Measurements from ENCODE around the gene ANKRD44.
"Not testable (repeated sequence)": the region's sequence is repeated elsewhere in the genome, so short reads cannot be mapped to it uniquely, and the experiment has no call there.

The ANKRD44 gene

DNA sequence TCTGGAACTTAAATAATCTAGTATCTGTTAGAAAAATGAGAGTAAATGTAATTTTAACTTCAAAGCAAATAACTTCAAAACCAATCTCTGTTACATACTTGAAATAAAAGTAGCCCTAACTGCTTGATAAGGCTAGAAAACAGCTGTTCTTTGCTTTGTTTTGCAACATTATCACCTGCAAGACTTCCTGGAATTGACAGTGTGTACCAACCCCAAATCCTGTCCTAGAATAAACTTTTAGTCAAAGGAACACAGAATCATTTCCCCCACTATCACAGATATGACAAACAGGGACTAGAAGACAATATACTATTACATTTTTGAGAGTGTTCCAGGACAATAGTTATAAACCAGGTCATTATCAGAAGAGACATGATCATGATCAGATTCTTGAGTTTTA is 278.8 kb downstream of the ANKRD44 start:
- H3K4me1 ChIP-seq (ENCODE audit: control insufficient read depth, insufficient read depth, low read length) = no peaks in the 10 kb centered on the region
- H3K4me3 ChIP-seq (ENCODE audit: low read length) = no peak overlapping the region
- no peaks in the 10 kb centered on the region for H3K36me3 ChIP-seq (ENCODE audit: control insufficient read depth, insufficient read depth, low read length, severe bottlenecking)
- H3K27me3 ChIP-seq (replicated peaks; ENCODE audit: control insufficient read depth, insufficient read depth, low read length) = no peaks in the 10 kb centered on the region
- DNase-seq (ENCODE audit: low read depth) = no peak
- H3K9me3 ChIP-seq (ENCODE audit: control insufficient read depth, low read length) = peaks cover 21% of the 10 kb centered on the region
- H3K9ac ChIP-seq (ENCODE audit: low read length) = no peak overlapping the region

DNA sequence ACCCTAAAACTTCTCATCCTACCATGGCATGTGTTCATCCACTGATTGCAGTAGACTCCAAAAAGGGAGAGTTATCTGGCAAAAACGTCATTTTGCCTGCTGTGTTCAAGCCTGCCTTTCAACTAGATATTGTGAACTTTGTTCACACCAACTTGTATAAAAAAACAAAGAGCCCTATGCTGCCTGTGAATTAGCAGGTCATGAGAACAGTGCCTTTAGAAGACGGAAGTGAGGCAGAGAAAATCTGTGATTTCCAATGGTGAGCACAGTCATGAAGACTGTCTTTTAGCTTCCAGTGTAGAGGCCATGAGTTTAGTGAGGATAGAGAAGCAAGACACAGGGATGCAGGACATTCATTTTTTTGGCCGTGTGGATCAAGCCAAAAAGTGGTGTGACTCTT is 280.5 kb downstream of the ANKRD44 start:
- no peaks in the 10 kb centered on the region for H3K4me1 ChIP-seq (ENCODE audit: control insufficient read depth, insufficient read depth, low read length)
- no peaks in the 10 kb centered on the region for H3K36me3 ChIP-seq (ENCODE audit: control insufficient read depth, insufficient read depth, low read length, severe bottlenecking)
- H3K27me3 ChIP-seq (replicated peaks; ENCODE audit: control insufficient read depth, insufficient read depth, low read length) = no peaks in the 10 kb centered on the region
- H3K9me3 ChIP-seq (ENCODE audit: control insufficient read depth, low read length) = peaks cover 21% of the 10 kb centered on the region
- H3K4me3 ChIP-seq (ENCODE audit: low read length) = no peak overlapping the region
- no peak for DNase-seq (ENCODE audit: low read depth)
- no peak overlapping the region for H3K9ac ChIP-seq (ENCODE audit: low read length)

DNA sequence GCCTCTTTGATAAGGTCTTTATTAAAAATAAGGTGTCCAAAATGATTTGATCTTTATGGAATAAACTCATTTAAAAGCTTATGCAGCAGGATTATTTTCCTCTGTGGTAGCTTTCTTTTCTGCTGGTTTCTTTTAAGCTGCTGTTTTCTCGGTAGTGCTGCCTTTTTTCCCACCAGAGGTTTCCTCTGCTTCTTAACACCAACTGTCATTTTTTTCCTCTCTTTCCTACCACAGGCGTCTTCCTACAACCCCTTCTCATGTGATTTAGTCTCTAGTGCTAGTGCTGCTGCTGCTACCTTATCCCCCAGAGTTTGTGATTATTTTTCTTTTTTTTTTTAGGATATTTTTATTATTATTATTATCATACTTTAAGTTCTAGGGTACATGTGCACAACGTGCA is 281.9 kb downstream of the ANKRD44 start:
- H3K36me3 ChIP-seq (ENCODE audit: control insufficient read depth, insufficient read depth, low read length, severe bottlenecking) = no peaks in the 10 kb centered on the region
- H3K9me3 ChIP-seq (ENCODE audit: control insufficient read depth, low read length) = peaks cover 21% of the 10 kb centered on the region
- H3K4me3 ChIP-seq (ENCODE audit: low read length) = no peak overlapping the region
- no peaks in the 10 kb centered on the region for H3K4me1 ChIP-seq (ENCODE audit: control insufficient read depth, insufficient read depth, low read length)
- no peak for DNase-seq (ENCODE audit: low read depth)
- H3K27me3 ChIP-seq (replicated peaks; ENCODE audit: control insufficient read depth, insufficient read depth, low read length) = no peaks in the 10 kb centered on the region
- no peak overlapping the region for H3K9ac ChIP-seq (ENCODE audit: low read length)

DNA sequence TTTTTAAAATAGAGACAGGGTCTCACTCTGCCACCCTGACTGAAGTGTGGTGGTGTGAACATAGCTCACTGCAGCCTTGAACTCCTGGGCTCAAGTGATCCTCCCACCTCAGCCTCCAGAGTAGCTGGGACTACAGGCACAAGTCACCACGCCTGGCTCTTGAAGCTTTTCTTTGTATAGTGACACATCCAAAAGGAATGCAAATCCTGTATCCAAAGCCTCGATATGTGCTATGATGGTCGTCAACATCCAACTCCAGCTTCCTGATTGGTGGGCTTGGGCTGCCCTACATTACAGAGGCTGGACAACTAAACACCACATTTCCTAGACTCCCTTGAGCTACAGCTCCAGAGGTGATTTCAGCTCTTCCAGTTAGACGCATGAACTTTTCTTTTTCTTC is 282.4 kb downstream of the ANKRD44 start:
- Histone ChIP-seq H3K4me1 (ENCODE audit: control insufficient read depth, insufficient read depth, low read length) (no peaks in the 10 kb centered on the region), H3K9ac (ENCODE audit: low read length) (no peak overlapping the region), H3K36me3 (ENCODE audit: control insufficient read depth, insufficient read depth, low read length, severe bottlenecking) (no peaks in the 10 kb centered on the region), H3K27me3 (replicated peaks; ENCODE audit: control insufficient read depth, insufficient read depth, low read length) (no peaks in the 10 kb centered on the region), H3K9me3 (ENCODE audit: control insufficient read depth, low read length) (peaks cover 18% of the 10 kb centered on the region), H3K4me3 (ENCODE audit: low read length) (no peak overlapping the region)
- peak; percentile 29 for DNase-seq (ENCODE audit: low read depth)

DNA sequence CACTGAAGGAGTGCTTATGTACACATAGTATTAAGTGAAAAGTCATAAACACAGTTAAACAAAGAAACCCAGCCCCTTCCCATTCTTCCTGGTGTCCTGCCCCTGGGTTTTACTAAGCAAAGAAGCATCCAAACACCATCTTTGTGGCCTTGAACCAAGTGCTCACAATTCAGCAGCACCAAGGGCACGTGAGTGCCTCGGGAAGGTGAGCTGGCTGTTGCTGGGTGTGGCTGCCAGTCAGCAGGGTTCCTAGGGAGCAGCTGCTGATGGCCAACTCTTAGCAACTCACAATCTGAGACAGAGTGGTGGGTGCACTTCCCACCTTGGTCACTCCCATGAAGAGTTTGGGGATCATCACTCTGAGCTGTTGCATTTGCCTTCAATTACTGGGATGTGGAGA is 286.4 kb downstream of the ANKRD44 start:
- Histone ChIP-seq H3K4me3 (ENCODE audit: low read length) (no peak overlapping the region), H3K9ac (ENCODE audit: low read length) (no peak overlapping the region), H3K4me1 (ENCODE audit: control insufficient read depth, insufficient read depth, low read length) (no peaks in the 10 kb centered on the region), H3K27me3 (replicated peaks; ENCODE audit: control insufficient read depth, insufficient read depth, low read length) (no peaks in the 10 kb centered on the region), H3K9me3 (ENCODE audit: control insufficient read depth, low read length) (no peaks in the 10 kb centered on the region), H3K36me3 (ENCODE audit: control insufficient read depth, insufficient read depth, low read length, severe bottlenecking) (no peaks in the 10 kb centered on the region)
- no peak for DNase-seq (ENCODE audit: low read depth)

DNA sequence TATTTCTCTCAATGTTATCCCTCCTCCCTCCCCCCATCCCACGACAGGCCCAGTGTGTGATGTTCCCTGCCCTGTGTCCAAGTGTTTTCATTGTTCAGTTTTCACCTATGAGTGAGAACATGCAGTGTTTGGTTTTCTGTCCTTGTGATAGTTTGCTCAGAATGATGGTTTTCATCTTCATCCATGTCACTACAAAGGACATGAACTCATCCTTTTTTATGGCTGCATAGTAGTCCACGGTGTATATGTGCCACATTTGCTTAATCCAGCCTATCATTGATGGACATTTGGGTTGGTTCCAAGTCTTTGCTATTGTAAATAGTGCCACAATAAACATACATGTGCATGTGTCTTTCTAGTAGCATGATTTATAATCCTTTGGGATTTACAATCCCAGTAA is 289.7 kb downstream of the ANKRD44 start:
- H3K9ac ChIP-seq (ENCODE audit: low read length); H3K9me3 ChIP-seq (ENCODE audit: control insufficient read depth, low read length); H3K27me3 ChIP-seq (replicated peaks; ENCODE audit: control insufficient read depth, insufficient read depth, low read length); H3K4me3 ChIP-seq (ENCODE audit: low read length); DNase-seq (ENCODE audit: low read depth); H3K4me1 ChIP-seq (ENCODE audit: control insufficient read depth, insufficient read depth, low read length); H3K36me3 ChIP-seq (ENCODE audit: control insufficient read depth, insufficient read depth, low read length, severe bottlenecking): not testable (repeated sequence)

DNA sequence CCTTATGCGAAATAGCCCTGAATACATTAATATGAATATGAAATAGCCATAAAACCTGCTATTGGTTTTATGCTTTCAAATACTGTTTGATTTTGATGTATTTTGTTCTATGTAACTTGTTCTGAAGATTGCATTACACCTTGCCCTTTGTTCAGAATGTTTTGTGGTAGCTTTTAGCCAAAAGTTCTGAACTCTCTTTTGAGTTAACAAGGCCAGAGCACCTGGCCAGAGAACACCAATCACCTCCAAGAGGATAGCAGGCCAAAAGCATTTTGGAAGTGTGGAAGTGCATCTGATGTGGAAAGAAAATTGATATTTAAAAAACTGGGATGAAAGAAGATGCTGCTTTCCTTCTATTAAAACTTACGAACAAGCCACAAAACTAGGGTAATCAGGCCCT is 297.5 kb downstream of the ANKRD44 start:
- Histone ChIP-seq H3K4me3 (ENCODE audit: low read length) (no peak overlapping the region), H3K27me3 (replicated peaks; ENCODE audit: control insufficient read depth, insufficient read depth, low read length) (no peaks in the 10 kb centered on the region), H3K4me1 (ENCODE audit: control insufficient read depth, insufficient read depth, low read length) (peaks cover 9% of the 10 kb centered on the region), H3K9ac (ENCODE audit: low read length) (no peak overlapping the region), H3K36me3 (ENCODE audit: control insufficient read depth, insufficient read depth, low read length, severe bottlenecking) (no peaks in the 10 kb centered on the region), H3K9me3 (ENCODE audit: control insufficient read depth, low read length) (no peaks in the 10 kb centered on the region)
- no peak for DNase-seq (ENCODE audit: low read depth)

DNA sequence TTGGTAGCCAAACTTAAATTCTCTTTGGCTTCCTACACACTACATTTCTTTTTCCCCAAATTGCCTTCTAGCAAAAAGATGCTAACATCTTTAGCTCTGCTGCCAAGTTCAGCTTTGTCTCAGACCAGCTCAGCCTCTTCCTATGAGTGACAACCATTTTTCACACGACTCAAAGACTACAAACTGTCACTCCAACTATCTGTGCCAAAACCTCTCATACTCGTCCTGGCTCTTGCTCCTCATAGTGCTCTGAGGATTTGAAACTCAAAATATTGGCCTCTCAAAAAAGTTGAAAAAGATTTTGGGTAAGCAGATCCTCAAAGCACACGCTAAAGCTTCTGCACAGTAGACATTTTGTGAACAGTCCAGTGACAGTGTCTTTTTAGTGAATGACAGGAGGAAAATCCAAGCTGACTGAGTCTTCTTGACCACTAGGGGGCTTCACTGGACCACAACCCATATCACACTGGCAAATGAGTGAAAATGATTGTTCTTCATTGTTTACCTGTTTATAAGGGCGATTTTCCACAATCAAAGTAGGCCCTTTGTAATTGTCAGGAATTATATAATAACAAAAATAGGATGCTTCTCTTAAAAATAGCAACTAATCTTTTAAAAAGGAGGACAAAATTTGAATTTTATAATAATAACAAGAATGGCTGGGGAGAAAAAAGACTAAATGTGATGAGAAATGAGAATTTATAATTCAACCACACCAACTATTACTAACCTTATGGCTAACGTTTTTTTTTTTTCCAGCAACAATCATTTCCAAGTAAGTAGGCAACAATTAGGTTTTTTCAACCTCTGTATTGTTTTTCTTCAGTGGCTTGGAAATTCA is 298.6 kb downstream of the ANKRD44 start:
- no peaks in the 10 kb centered on the region for H3K27me3 ChIP-seq (replicated peaks; ENCODE audit: control insufficient read depth, insufficient read depth, low read length)
- H3K9ac ChIP-seq (ENCODE audit: low read length) = no peak overlapping the region
- H3K4me1 ChIP-seq (ENCODE audit: control insufficient read depth, insufficient read depth, low read length) = peaks cover 17% of the 10 kb centered on the region
- H3K4me3 ChIP-seq (ENCODE audit: low read length) = no peak overlapping the region
- DNase-seq (ENCODE audit: low read depth) = peak; percentile 82
- no peaks in the 10 kb centered on the region for H3K36me3 ChIP-seq (ENCODE audit: control insufficient read depth, insufficient read depth, low read length, severe bottlenecking)
- no peaks in the 10 kb centered on the region for H3K9me3 ChIP-seq (ENCODE audit: control insufficient read depth, low read length)

DNA sequence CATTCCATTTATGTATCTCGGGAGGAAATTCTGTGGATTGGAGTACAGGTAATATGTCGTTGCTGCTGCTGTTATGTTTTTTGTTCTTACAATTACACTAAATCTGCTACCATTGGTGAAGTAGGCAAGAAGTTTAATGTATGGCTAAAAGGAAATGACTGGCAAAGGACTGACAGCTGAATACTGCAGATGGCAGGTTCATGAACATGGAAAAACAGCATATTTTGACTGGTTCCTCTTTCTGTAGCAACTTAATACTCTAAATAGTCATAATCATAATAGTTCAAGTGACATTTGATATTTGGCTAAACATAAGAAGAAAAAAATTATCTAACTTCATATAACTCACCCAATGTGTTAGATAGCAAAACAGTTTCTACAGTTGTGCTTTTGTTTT is 299.6 kb downstream of the ANKRD44 start:
- no peaks in the 10 kb centered on the region for H3K36me3 ChIP-seq (ENCODE audit: control insufficient read depth, insufficient read depth, low read length, severe bottlenecking)
- DNase-seq (ENCODE audit: low read depth) = no peak
- peaks cover 24% of the 10 kb centered on the region for H3K4me1 ChIP-seq (ENCODE audit: control insufficient read depth, insufficient read depth, low read length)
- no peaks in the 10 kb centered on the region for H3K9me3 ChIP-seq (ENCODE audit: control insufficient read depth, low read length)
- no peak overlapping the region for H3K4me3 ChIP-seq (ENCODE audit: low read length)
- H3K9ac ChIP-seq (ENCODE audit: low read length) = no peak overlapping the region
- H3K27me3 ChIP-seq (replicated peaks; ENCODE audit: control insufficient read depth, insufficient read depth, low read length) = no peaks in the 10 kb centered on the region

DNA sequence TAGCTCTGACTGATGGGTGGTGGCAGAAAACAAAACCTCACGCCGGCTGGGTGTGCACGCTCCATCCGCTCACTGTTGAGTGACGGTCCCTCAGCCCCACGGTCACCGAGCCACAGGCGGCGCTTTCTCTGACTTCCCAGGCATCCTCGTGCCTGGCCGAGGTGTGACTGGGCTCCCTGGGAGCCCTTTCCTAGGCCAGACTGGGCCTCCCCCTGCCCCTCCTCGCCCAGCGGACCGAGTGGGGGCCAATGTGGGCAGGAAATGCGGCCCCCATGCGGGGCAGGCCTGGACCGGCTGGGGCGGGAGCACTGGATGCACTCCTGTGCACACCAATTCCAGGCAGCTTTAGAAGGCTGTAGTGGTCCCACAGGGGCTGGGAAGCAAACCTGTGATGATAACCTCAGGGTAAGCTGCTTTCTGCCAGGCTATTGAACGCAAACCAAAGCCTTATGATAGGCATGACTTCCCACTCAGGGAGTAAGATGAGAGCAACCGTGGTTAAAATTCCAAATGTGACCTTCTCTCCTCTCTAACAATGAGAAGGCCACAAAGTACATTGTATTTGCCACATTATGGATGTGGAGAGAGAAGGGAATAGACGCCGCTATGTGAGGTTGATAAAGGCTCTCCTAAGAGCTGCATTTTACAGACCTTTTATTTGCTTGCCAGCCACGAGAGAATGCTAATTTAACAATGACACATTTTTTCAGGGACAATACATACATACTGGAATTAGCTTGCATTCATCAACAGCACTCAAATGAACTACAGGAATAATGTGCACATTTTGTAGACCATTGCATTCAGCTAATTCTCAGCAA is 300.2 kb downstream of the ANKRD44 start:
- H3K27me3 ChIP-seq (replicated peaks; ENCODE audit: control insufficient read depth, insufficient read depth, low read length) = no peaks in the 10 kb centered on the region
- no peaks in the 10 kb centered on the region for H3K9me3 ChIP-seq (ENCODE audit: control insufficient read depth, low read length)
- H3K4me3 ChIP-seq (ENCODE audit: low read length) = no peak overlapping the region
- DNase-seq (ENCODE audit: low read depth) = no peak
- H3K9ac ChIP-seq (ENCODE audit: low read length) = no peak overlapping the region
- H3K4me1 ChIP-seq (ENCODE audit: control insufficient read depth, insufficient read depth, low read length) = peaks cover 29% of the 10 kb centered on the region
- no peaks in the 10 kb centered on the region for H3K36me3 ChIP-seq (ENCODE audit: control insufficient read depth, insufficient read depth, low read length, severe bottlenecking)

DNA sequence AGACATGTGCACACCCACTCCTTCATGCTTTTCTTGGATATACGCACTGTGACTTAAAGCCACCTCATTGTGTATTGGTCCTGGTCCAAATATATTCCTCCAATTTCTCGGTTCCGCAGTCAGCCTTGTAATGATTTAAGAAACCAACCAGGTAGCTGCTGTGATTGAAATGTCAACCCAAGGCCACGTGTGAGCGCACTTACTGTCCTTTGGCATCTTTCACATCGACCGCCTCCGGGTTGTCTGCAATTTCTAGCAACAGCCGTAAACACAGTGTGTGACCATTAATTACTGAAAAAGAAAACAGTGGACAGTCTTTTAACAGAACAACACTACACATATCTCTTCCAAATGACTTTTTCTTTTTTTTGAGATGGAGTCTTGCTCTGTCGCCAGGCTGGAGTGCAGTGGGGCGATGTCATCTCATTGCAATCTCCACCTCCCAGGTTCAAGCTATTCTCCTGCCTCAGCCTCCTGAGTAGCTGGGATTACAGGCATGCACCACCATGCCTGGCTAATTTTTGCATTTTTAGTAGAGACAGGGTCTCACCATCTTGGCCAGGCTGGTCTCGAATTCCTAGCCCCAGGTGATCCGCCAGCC is 301.7 kb downstream of the ANKRD44 start:
- not testable (repeated sequence) for H3K4me3 ChIP-seq (ENCODE audit: low read length); H3K36me3 ChIP-seq (ENCODE audit: control insufficient read depth, insufficient read depth, low read length, severe bottlenecking); DNase-seq (ENCODE audit: low read depth); H3K27me3 ChIP-seq (replicated peaks; ENCODE audit: control insufficient read depth, insufficient read depth, low read length); H3K9me3 ChIP-seq (ENCODE audit: control insufficient read depth, low read length)
- Histone ChIP-seq H3K4me1 (ENCODE audit: control insufficient read depth, insufficient read depth, low read length) (peaks cover 32% of the 10 kb centered on the region), H3K9ac (ENCODE audit: low read length) (peak overlapping the region; percentile 11)

All from adipocyte (in vitro differentiated cells).